GM12874 (cell line): Measurements from ENCODE around the gene DPP6.

ENCODE experiments used
- TF ChIP-seq, protein P1 (sequence below): IDR thresholded peaks from 2 replicates; pipeline ENCODE4 v1.5.1; 2011; ENCODE audit warnings: low read depth, mild to moderate bottlenecking, control low read depth, low read length, moderate library complexity; ENCODE audit not compliant: insufficient read depth

Gene DPP6

DNA sequence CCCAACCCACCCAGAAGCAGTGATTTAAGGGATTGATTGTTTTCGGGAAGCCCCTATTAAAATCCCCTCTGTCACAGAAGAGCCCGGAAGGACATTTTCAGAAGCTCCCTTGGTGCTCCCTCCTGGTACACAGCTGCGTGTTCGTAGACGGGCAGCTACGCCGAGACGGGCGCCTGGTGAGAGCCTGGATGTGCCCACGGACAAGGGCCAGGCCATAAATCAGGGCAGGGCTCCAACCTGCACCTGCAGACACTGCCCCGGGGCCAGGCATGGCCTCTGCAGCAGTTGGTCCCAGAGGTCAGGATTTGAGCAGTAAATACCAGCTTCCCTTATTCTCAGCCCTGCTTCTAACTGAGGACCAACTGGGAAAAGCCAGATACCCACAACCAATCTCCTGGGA, 843.9 kb downstream of the DPP6 start:
- TF ChIP-seq, protein P1, sequence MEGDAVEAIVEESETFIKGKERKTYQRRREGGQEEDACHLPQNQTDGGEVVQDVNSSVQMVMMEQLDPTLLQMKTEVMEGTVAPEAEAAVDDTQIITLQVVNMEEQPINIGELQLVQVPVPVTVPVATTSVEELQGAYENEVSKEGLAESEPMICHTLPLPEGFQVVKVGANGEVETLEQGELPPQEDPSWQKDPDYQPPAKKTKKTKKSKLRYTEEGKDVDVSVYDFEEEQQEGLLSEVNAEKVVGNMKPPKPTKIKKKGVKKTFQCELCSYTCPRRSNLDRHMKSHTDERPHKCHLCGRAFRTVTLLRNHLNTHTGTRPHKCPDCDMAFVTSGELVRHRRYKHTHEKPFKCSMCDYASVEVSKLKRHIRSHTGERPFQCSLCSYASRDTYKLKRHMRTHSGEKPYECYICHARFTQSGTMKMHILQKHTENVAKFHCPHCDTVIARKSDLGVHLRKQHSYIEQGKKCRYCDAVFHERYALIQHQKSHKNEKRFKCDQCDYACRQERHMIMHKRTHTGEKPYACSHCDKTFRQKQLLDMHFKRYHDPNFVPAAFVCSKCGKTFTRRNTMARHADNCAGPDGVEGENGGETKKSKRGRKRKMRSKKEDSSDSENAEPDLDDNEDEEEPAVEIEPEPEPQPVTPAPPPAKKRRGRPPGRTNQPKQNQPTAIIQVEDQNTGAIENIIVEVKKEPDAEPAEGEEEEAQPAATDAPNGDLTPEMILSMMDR: no peak

DNA sequence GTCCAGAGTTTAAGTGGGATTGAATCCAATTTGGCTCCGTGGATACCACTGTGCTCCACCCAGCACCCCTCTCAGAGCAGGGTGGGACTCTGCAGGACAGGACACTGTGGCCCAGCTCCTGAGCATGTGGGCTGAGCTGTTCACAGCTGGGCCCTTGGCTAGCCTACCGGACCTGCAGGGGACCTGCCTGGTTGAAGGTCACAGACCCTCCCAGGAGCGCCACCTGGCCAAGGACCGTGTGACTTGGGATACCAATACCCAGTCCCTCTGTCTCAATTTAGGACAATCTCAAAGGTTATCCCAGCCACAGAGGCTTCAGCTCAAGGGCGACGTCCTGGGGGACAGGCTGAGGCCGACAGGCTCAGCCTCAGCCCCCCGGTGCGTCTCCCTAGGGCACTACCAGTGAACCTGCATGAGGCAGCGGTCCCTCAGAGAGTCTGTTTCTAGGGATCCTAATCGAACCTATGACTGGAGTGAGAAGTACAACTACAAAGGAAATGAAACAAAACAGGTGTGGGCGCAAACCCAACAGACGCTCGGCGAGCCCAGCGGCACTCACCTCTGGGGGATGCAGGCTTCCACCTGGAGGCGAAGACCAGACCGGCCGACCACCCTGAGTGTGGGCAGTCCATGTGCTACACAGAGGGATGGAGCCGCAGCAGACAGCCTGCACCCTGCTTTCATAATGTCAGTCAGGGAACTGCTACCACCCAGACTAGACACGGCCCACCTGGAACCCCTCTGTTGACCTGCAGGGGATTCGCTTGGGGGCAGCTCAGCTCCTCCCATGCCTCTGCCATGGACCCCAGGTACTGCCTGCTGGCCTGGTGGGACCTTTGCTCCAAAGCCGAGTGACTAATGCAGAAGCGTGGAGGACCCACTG, 847.0 kb downstream of the DPP6 start:
- TF ChIP-seq, protein P1: no peak

DNA sequence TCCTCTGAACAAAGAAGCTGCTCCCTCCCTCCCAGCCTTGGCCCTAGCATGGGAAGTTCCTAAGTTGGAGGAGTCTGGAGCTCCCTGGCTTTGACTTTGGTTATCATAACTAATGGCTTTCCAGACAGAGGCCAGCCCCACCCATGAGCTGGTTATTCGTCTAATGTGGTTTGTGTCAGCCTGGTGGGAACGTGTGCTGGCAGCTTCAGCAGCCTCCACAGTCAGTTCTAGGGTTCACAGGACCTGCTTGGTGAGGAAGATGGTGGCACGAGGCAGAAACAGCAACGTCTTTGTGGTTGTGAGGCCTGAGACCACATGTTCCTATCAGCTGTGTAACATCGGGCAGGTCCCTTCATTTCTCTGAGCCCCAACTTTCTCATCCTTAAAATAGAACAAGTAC, 847.7 kb downstream of the DPP6 start:
- TF ChIP-seq, protein P1: no peak

DNA sequence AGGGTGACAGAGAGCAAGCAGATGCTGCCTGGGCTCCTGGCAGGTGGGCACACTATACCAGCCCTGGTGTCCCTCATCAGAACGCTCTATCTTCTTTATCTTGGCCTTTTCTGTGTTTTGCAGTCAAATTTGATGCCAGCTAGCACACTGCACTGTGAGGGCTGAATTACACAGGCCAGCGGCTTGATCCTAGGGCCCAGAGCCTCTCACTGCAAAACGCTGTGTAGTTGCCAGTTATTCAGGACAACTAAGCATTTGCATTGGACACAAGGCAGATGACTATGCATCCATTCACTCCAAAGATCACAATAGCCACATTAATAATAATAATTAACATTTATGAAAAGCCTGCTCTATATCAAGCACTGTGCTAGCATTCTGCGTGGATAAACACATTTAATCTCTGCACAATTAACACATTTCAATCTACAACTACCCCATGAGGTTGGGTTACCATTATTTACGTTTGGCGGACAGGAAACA, 850.4 kb downstream of the DPP6 start:
- TF ChIP-seq, protein P1: no peak

DNA sequence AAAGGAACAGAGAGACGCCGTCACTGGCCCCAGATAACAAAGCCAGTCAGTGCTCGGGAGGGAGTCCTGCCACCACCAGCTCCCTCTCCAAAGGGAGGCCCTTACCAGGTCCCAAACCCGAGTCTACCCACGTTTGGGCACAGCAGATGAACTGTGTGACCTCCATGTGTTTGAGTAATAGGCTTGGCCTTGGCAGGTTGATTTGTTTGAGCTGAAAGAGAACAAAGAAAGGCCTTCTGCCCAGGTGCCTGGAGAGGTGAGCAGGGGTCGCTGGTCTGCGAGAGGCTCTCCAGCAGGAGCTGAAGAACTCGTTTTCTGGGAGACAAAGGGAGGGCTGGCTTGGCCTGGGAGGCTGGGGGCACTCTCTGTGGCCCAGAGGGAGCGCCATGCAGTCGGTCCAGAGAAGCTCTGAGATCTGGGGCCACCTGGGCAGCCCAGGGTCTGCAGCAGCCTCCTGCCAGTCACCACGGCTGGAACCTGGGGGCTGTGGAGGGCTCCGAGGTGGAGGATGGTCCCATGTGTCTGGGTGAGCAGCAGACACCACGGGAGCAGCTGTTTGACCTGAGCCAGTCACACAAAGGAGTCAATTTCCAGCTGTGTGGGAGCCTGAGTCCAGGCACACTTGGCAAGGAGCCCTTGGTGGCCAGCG, 851.0 kb downstream of the DPP6 start:
- TF ChIP-seq, protein P1: no peak

DNA sequence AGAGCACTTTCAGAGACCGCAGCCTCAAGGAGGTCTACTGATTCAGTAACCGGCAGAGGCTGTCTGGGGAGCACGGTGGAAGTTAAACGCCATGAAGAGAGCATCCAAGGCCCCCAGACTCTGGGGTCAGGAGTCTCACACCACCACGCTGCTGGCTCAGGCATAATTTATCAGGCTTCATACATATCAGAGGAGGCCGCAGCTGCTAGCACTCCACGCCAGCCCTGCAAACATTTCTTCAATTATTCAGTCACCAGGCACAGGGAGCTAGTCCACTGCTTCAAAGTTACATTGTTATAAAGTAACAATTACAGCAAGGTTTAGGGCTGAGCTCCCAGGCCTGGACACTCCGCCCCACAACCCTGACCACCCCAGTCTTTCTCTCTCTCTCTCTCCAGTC, 852.9 kb downstream of the DPP6 start:
- TF ChIP-seq, protein P1: no peak

DNA sequence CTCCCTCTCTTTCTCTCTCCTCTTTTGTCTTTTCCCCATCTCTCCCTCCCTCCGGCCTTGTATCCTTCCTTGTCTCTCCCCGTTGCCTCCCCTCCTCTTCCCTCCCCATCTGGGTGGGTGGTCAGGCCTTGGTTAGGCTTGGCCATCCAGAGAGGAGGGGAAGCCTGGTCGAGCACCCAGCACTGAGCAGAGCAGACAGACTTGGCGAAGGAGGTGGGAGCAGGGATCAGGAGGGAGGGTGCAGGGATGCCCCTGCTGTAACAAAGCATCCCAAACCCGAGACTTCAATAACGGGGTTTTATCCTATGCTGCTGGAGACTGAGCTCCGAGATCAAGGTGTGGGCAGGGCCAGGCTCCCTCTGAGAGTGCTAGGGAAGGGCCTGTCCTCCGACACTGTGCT, 853.4 kb downstream of the DPP6 start:
- TF ChIP-seq, protein P1: no peak
